ENCODE measurements around the gene CTNND2.

CTNND2 gene

DNA sequence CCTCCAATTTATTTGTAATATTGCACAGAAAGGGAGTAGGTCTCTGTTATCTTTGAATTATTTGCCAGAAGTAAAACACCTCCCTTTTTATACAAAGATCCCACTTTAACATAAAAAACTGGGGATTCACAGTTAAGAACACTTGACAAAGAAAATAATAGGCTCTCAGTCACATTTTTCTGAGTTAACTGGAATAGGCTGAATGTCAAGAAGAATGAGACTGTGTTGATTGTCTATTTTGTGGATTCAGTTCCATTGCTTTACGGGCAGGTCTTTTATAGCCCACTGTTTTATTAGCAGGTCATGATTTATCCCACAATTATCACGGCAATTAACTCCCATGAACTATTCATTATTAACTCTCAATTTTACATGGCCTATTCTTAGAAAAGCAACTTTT lies 427.4 kb downstream of the CTNND2 start:
- Histone ChIP-seq H2AFZ (ENCODE audit: low read depth) (no peak overlapping the region), H3K27me3 (ENCODE audit: insufficient read depth, low read depth) (no peaks in the 10 kb centered on the region), H3K9ac (no peak overlapping the region), H4K20me1 (ENCODE audit: insufficient read depth) (no peaks in the 10 kb centered on the region), H3K79me2 (ENCODE audit: insufficient read depth, low read depth) (no peaks in the 10 kb centered on the region), H3K4me3 (IDR thresholded peaks at IDR 0.05; ENCODE audit: insufficient read depth, low read depth, low read length) (no peak overlapping the region), H3K36me3 (ENCODE audit: insufficient read depth) (no peaks in the 10 kb centered on the region), H3K4me1 (ENCODE audit: low read depth, poor library complexity, severe bottlenecking) (no peaks in the 10 kb centered on the region), H3K4me2 (no peak overlapping the region), H3K27ac (no peak overlapping the region)
- TF ChIP-seq, protein P1, sequence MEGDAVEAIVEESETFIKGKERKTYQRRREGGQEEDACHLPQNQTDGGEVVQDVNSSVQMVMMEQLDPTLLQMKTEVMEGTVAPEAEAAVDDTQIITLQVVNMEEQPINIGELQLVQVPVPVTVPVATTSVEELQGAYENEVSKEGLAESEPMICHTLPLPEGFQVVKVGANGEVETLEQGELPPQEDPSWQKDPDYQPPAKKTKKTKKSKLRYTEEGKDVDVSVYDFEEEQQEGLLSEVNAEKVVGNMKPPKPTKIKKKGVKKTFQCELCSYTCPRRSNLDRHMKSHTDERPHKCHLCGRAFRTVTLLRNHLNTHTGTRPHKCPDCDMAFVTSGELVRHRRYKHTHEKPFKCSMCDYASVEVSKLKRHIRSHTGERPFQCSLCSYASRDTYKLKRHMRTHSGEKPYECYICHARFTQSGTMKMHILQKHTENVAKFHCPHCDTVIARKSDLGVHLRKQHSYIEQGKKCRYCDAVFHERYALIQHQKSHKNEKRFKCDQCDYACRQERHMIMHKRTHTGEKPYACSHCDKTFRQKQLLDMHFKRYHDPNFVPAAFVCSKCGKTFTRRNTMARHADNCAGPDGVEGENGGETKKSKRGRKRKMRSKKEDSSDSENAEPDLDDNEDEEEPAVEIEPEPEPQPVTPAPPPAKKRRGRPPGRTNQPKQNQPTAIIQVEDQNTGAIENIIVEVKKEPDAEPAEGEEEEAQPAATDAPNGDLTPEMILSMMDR (conservative IDR thresholded peaks at IDR 0.05; ENCODE audit: low read depth, low read length): no peak

DNA sequence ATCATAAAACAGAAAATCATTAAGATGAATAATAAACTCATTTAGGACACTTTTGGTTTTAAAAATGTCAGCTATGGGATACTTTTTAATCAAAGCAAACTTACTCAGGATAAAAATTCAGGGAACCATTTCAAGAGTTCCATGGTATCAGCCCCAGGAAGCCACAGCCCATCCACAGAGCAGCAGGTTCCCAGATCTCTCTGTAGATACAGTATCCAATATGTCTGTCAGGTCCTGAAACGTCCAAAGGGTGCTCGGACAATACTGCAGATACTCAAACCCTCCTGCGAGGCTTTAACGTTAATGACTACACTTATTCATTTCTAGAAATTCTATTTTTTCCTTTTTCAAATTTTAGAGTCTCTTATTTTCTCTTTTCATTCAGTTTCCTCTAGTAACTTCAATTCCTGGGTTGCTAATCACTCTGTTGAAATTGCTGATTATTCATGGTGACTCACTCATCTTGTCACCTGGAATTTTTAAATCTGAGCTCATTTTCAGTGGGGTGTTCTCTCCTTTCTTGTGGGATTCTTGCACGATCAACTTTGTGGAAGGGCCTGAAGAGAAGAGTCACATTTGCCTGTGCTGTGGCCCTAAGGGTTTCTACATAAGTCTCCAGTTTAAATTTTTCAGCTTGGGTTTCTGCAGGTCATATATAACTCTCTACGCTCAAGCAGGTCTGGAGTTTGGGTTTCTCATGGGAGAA lies 435.8 kb downstream of the CTNND2 start:
- no peak overlapping the region for H3K27ac ChIP-seq
- H3K9ac ChIP-seq: no peak overlapping the region
- no peak overlapping the region for H3K4me2 ChIP-seq
- no peak overlapping the region for H2AFZ ChIP-seq (ENCODE audit: low read depth)
- H3K36me3 ChIP-seq (ENCODE audit: insufficient read depth): no peaks in the 10 kb centered on the region
- H3K4me1 ChIP-seq (ENCODE audit: low read depth, poor library complexity, severe bottlenecking): no peaks in the 10 kb centered on the region
- no peak overlapping the region for H3K4me3 ChIP-seq (IDR thresholded peaks at IDR 0.05; ENCODE audit: insufficient read depth, low read depth, low read length)
- TF ChIP-seq, protein P1 (conservative IDR thresholded peaks at IDR 0.05; ENCODE audit: low read depth, low read length): no peak
- no peaks in the 10 kb centered on the region for H3K79me2 ChIP-seq (ENCODE audit: insufficient read depth, low read depth)
- H3K27me3 ChIP-seq (ENCODE audit: insufficient read depth, low read depth): no peaks in the 10 kb centered on the region
- H4K20me1 ChIP-seq (ENCODE audit: insufficient read depth): no peaks in the 10 kb centered on the region

DNA sequence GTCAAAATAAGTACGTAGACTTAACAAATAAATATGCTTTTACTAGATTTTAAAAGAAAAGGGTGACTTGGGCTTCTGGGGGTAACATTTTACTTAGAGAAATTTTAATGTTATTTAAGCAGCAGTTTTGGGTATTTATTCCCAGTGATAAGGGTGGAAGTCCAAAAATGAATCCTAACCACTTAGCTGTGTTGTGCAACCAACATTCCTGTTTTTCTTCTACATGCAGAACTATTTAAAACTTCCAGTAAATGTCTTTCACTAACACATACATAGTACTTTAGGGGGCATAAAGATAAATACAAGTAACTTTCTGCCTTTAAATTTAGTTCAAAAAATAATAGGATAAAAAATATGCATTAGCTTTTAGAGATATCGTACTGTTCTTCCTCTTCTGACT lies 436.7 kb downstream of the CTNND2 start:
- Histone ChIP-seq H2AFZ (ENCODE audit: low read depth) (no peak overlapping the region), H4K20me1 (ENCODE audit: insufficient read depth) (no peaks in the 10 kb centered on the region), H3K4me3 (IDR thresholded peaks at IDR 0.05; ENCODE audit: insufficient read depth, low read depth, low read length) (no peak overlapping the region), H3K27ac (no peak overlapping the region), H3K36me3 (ENCODE audit: insufficient read depth) (no peaks in the 10 kb centered on the region), H3K79me2 (ENCODE audit: insufficient read depth, low read depth) (no peaks in the 10 kb centered on the region), H3K9ac (no peak overlapping the region), H3K4me2 (no peak overlapping the region), H3K27me3 (ENCODE audit: insufficient read depth, low read depth) (no peaks in the 10 kb centered on the region), H3K4me1 (ENCODE audit: low read depth, poor library complexity, severe bottlenecking) (no peaks in the 10 kb centered on the region)
- TF ChIP-seq, protein P1 (conservative IDR thresholded peaks at IDR 0.05; ENCODE audit: low read depth, low read length): no peak

DNA sequence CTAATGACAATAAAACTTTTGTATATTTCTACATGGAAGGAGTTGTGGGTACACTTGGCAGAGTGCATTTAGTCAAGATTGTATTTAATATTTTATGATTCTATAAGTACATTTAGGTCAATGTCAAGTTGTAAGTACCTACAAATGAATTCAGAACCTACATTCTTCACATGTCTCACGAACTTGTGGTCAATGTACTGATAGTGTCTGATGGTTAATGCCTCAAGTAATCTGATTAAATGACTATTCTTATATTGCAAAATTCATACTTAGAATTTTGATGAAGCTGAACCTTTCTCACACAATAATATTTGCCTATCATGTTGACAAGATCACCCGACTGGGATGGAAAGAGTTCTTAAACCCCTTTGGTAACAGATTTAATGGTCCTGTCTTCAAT lies 444.5 kb downstream of the CTNND2 start:
- Histone ChIP-seq H3K4me2 (no peak overlapping the region), H3K4me3 (IDR thresholded peaks at IDR 0.05; ENCODE audit: insufficient read depth, low read depth, low read length) (no peak overlapping the region), H3K9ac (no peak overlapping the region), H3K4me1 (ENCODE audit: low read depth, poor library complexity, severe bottlenecking) (no peaks in the 10 kb centered on the region), H3K36me3 (ENCODE audit: insufficient read depth) (no peaks in the 10 kb centered on the region), H2AFZ (ENCODE audit: low read depth) (no peak overlapping the region), H3K27ac (no peak overlapping the region), H3K79me2 (ENCODE audit: insufficient read depth, low read depth) (no peaks in the 10 kb centered on the region), H4K20me1 (ENCODE audit: insufficient read depth) (no peaks in the 10 kb centered on the region), H3K27me3 (ENCODE audit: insufficient read depth, low read depth) (no peaks in the 10 kb centered on the region)
- TF ChIP-seq, protein P1 (conservative IDR thresholded peaks at IDR 0.05; ENCODE audit: low read depth, low read length): no peak

Data from KMS-11 (cell line).